Skeletal muscle tissue (tissue), 4 donors: Measurements from ENCODE around the gene NDUFB2. TPM values are rescaled to one million over a fixed set of nuclear protein-coding genes. Genes with fewer than 3 reads are reported as not detected.
"Not testable (repeated sequence)": the region's sequence is repeated elsewhere in the genome, so short reads cannot be mapped to it uniquely, and the experiment has no call there.

Source experiments
- H3K27ac ChIP-seq: one replicate; pipeline ENCODE4 v1.7.0; 2013; ENCODE audit warnings: mild to moderate bottlenecking, low read depth, low read length, inconsistent platforms
- H3K27me3 ChIP-seq, 3 donors: one replicate each; pipeline ENCODE4 v1.7.0; 2013; ENCODE audit warnings: low read length in 3 of 3; ENCODE audit not compliant: control insufficient read depth in 3 of 3, insufficient read depth in 3 of 3
- H3K36me3 ChIP-seq, 3 donors: one replicate each; pipeline ENCODE4 v1.7.0; 2013; ENCODE audit warnings: low read length in 3 of 3; ENCODE audit not compliant: control insufficient read depth in 3 of 3, insufficient read depth in 3 of 3
- H3K4me1 ChIP-seq, 3 donors: one replicate each; pipeline ENCODE4 v1.7.0; 2013; ENCODE audit warnings: low read length in 3 of 3, mild to moderate bottlenecking in 3 of 3; ENCODE audit not compliant: control insufficient read depth in 3 of 3, insufficient read depth in 3 of 3
- H3K4me3 ChIP-seq, 3 donors: one replicate each; pipeline ENCODE4 v1.7.0; 2013; ENCODE audit warnings: low read length in 3 of 3
- H3K9ac ChIP-seq, 3 donors: one replicate each; pipeline ENCODE4 v1.7.0; 2013; ENCODE audit warnings: low read length in 3 of 3, mild to moderate bottlenecking in 3 of 3, moderate library complexity in 2 of 3, low read depth in 1 of 3
- H3K9me3 ChIP-seq, 3 donors: one replicate each; pipeline ENCODE4 v1.7.0; 2013; ENCODE audit warnings: low read length in 3 of 3; ENCODE audit not compliant: control insufficient read depth in 3 of 3
- total RNA-seq: library from RNA; depleted of rRNA; stranded (reverse); fragments of >200 nt; gene quantifications from one replicate; pipeline ENCODE4 v1.2.3, GENCODE V29; 2014
- donor health status: Osteomylitis.

Gene NDUFB2
- total RNA-seq, 1 donor from 2014 or later: 38.1 TPM

GRCh38 chr7:140656548-140657515 lies 39.7 kb upstream of the NDUFB2 start:
- no peaks in the 10 kb centered on the region for H3K9me3 ChIP-seq
- H3K27ac ChIP-seq: peak overlapping the region; percentile 82
- no peaks in the 10 kb centered on the region for H3K27me3 ChIP-seq
- peak overlapping the region; percentile 82 to 84 (median 83) for H3K9ac ChIP-seq
- H3K36me3 ChIP-seq: no peaks in the 10 kb centered on the region
- peak overlapping the region; percentile 50 to 69 (median 65) for H3K4me3 ChIP-seq
- peaks cover 14 to 35% (median 31%) of the 10 kb centered on the region in 3 donors for H3K4me1 ChIP-seq

GRCh38 chr7:140657891-140658290 lies 38.6 kb upstream of the NDUFB2 start:
- Histone ChIP-seq H3K4me1 (peaks cover 14 to 35% (median 31%) of the 10 kb centered on the region in 3 donors), H3K9me3 (no peaks in the 10 kb centered on the region), H3K36me3 (no peaks in the 10 kb centered on the region), H3K9ac (no peak overlapping the region), H3K4me3 (no peak overlapping the region), H3K27ac (no peak overlapping the region), H3K27me3 (no peaks in the 10 kb centered on the region)

DNA sequence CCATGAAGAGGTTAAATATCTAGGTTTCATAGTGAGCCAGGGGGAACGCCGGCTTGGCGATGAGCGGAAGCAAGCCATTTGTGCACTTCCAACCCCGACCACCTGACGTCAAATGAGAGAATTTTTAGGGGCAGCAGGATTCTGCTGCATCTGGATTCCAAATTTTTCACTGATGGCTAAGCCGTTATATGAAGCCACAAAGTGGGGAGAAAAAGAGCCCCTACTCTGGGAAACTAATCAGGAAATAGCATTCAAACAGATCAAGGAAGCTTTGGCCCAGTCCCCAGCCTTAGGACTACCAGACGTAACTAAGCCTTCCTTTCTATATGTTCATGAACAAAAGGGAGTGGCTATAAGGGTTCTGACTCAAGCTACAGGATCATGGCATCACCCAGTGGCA lies 36.7 kb upstream of the NDUFB2 start:
- H3K4me3 ChIP-seq: no peak overlapping the region
- H3K27ac ChIP-seq: no peak overlapping the region
- H3K36me3 ChIP-seq: no peaks in the 10 kb centered on the region
- no peaks in the 10 kb centered on the region for H3K9me3 ChIP-seq
- peaks cover 6 to 20% (median 18%) of the 10 kb centered on the region in 3 donors for H3K4me1 ChIP-seq
- no peaks in the 10 kb centered on the region for H3K27me3 ChIP-seq
- H3K9ac ChIP-seq: no peak overlapping the region

GRCh38 chr7:140661124-140661523 lies 35.4 kb upstream of the NDUFB2 start:
- Histone ChIP-seq H3K9me3 (no peaks in the 10 kb centered on the region), H3K27me3 (no peaks in the 10 kb centered on the region), H3K27ac (no peak overlapping the region), H3K4me1 (peaks cover 6 to 14% (median 13%) of the 10 kb centered on the region in 3 donors), H3K9ac (no peak overlapping the region), H3K36me3 (no peaks in the 10 kb centered on the region), H3K4me3 (no peak overlapping the region)

DNA sequence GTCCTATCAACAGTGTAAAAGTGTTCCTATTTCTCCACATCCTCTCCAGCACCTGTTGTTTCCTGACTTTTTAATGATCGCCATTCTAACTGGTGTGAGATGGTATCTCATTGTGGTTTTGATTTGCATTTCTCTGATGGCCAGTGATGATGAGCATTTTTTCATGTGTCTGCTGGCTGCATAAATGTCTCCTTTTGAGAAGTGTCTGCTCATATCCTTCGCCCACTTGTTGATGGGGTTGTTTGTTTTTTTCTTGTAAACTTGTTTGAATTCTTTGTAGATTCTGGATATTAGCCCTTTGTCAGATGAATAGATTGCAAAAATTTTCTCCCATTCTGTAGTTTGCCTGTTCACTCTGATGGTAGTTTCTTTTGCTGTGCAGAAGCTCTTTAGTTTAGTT lies 33.6 kb upstream of the NDUFB2 start:
- not testable (repeated sequence) for H3K4me3 ChIP-seq, H3K4me1 ChIP-seq, H3K27ac ChIP-seq, H3K9ac ChIP-seq, H3K36me3 ChIP-seq, H3K27me3 ChIP-seq, H3K9me3 ChIP-seq

GRCh38 chr7:140667476-140667875 lies 29.0 kb upstream of the NDUFB2 start:
- Histone ChIP-seq H3K9ac (no peak overlapping the region), H3K27ac (no peak overlapping the region), H3K4me1 (peaks cover 0 to 5% (median 0%) of the 10 kb centered on the region in 3 donors), H3K4me3 (no peak overlapping the region), H3K27me3 (no peaks in the 10 kb centered on the region), H3K36me3 (no peaks in the 10 kb centered on the region), H3K9me3 (no peaks in the 10 kb centered on the region)

DNA sequence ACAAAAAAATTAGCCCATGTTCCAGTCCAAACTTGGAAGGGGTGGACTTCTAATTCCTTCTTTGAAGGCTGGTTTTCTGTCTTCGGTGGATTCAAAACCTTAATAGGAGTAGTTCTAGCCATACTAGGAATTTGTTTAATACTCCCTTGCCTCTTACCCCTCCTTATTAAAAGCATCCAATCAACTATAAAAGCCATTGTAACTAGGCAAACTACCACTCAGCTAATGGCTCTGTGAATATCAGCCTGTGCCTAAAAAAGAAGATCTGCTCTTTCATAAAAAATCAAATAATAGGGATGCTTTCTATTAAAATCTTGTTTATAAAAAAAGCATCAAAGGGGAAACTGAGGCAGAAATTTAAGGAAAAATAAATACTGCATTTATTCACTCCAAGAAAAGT lies 27.9 kb upstream of the NDUFB2 start:
- no peaks in the 10 kb centered on the region for H3K9me3 ChIP-seq
- no peak overlapping the region for H3K9ac ChIP-seq
- no peaks in the 10 kb centered on the region for H3K36me3 ChIP-seq
- no peak overlapping the region for H3K27ac ChIP-seq
- H3K4me1 ChIP-seq: peaks cover 5 to 11% (median 6%) of the 10 kb centered on the region in 3 donors
- H3K4me3 ChIP-seq: no peak overlapping the region
- no peaks in the 10 kb centered on the region for H3K27me3 ChIP-seq

DNA sequence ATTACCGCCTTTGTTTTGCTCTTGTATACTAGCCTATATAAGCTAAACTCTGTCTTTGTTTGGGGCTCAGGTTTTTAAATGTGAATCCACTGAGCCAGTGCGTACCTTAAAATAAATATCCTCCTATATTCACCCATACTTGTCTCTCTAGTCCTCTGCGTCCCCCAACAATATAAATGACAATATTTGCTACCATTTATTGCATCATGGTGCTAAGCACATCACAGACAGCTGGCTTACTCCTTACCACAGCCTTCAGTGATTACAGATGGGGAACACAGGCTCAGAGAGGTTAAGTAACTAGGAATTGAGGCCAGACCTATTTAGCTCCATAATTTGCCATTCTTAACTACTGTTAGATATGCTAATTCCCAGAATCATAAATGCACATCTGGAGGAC lies 27.2 kb upstream of the NDUFB2 start:
- Histone ChIP-seq H3K4me1 (peaks cover 10 to 18% (median 13%) of the 10 kb centered on the region in 3 donors), H3K9me3 (no peaks in the 10 kb centered on the region), H3K27ac (no peak overlapping the region), H3K27me3 (no peaks in the 10 kb centered on the region), H3K36me3 (no peaks in the 10 kb centered on the region), H3K9ac (no peak overlapping the region), H3K4me3 (no peak overlapping the region)

- H3K9ac ChIP-seq, H3K27me3 ChIP-seq, H3K4me3 ChIP-seq, H3K9me3 ChIP-seq, H3K36me3 ChIP-seq, H3K27ac ChIP-seq: not testable (repeated sequence)
- peaks cover 14 to 24% (median 15%) of the 10 kb centered on the region in 3 donors for H3K4me1 ChIP-seq
Observed at GRCh38 chr7:140669862-140670261, 26.6 kb upstream of the NDUFB2 start.

DNA sequence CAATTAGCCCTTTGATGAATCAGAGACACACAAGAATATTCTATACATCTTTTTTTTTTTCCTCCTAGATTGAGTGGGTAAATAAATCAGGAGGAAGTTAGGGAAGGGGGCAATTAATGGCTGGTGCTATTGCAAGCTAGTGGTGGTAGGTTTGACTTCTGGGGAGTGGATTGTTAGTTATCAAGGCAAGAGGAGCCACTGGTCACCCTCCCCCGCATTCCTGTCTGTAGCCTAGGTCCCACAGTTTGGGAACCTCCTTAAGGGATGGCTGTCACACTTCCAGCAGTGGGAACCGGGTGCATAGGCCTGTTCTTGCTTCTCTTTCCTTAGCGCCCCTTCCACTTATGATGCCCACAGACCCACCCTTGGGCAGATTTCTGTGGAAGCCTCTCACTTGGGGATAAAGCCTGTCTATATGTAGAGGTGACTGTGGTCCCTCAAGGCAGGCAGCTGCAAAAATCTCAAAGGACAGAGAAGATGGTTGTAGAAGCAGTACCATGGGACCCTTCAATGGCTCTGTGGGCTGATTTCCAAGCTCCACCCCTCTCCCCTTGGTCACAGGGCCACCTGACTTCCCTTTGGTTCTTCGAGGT lies 26.1 kb upstream of the NDUFB2 start:
- Histone ChIP-seq H3K27ac (no peak overlapping the region), H3K4me1 (peaks cover 15 to 29% (median 17%) of the 10 kb centered on the region in 3 donors), H3K9ac (peak overlapping the region in 1 of 3 donors; percentile 8), H3K36me3 (no peaks in the 10 kb centered on the region), H3K4me3 (no peak overlapping the region), H3K27me3 (no peaks in the 10 kb centered on the region), H3K9me3 (no peaks in the 10 kb centered on the region)
